C4-2B (cell line): ENCODE results near the gene FOXC1.

Experiments
- ZFX ChIP-seq: fragments of 450-650 bp; IDR thresholded peaks from 2 replicates; pipeline ENCODE4 v1.6.1; 2017
- TF ChIP-seq, protein P1 (sequence below): fragments of 450-650 bp; conservative IDR thresholded peaks from 2 replicates; pipeline ENCODE4 v1.5.1; 2017; ENCODE audit warnings: mild to moderate bottlenecking

DNA sequence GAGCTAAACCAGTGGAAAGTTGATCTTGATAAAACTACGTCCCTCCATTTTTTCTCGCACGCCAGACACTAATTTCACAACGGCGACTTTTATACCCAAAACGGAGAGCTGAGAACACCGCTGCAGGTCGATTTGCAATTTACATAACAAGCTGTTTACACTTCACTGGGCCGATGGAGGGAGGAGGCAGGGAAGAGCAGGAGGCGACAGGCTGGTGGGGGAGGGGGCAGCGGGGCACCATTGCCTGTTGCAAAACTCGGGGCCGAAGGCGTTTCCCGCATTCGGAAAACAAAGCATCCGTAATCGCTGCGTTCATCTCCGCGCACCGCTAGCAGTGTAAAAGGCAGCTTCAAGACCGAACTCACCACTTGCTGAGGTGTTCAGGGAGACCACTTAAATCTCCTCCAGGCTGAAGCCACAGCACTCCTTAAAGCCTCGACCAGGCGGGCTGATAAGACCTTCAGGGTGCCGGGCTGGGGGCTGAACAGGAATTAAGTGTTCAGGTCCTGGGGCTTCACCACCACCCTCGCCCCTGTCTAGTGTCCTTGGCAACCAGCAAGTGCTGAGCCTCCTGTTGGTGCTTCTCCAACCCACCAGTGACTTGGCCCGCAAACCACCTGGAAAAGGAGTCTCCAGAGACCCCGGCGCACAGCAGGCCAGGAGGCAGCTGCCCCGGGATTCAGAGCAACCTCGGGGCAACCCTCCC is 2.0 kb upstream of the FOXC1 start:
- TF ChIP-seq, protein P1, sequence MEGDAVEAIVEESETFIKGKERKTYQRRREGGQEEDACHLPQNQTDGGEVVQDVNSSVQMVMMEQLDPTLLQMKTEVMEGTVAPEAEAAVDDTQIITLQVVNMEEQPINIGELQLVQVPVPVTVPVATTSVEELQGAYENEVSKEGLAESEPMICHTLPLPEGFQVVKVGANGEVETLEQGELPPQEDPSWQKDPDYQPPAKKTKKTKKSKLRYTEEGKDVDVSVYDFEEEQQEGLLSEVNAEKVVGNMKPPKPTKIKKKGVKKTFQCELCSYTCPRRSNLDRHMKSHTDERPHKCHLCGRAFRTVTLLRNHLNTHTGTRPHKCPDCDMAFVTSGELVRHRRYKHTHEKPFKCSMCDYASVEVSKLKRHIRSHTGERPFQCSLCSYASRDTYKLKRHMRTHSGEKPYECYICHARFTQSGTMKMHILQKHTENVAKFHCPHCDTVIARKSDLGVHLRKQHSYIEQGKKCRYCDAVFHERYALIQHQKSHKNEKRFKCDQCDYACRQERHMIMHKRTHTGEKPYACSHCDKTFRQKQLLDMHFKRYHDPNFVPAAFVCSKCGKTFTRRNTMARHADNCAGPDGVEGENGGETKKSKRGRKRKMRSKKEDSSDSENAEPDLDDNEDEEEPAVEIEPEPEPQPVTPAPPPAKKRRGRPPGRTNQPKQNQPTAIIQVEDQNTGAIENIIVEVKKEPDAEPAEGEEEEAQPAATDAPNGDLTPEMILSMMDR: no peak
- no peak for TF ChIP-seq ZFX
